ENCODE data around the gene SGO1.
"Not testable (repeated sequence)": the region's sequence is repeated elsewhere in the genome, so short reads cannot be mapped to it uniquely, and the experiment has no call there.

SGO1 gene

GRCh38 chr3:20185679-20186599 is at the start of gene SGO1:
Gene SGO1, minus strand, starts transcription at chr3:20186206. Its CDS starts 2,179 bp downstream, at chr3:20184027.
- peak; percentile 97 for DNase-seq

GRCh38 chr3:20235796-20236195 is 49.8 kb upstream of the SGO1 start:
- no peak for DNase-seq

GRCh38 chr3:20232906-20233780 is 47.1 kb upstream of the SGO1 start:
- no peak for DNase-seq

GRCh38 chr3:20230954-20231353 is 44.9 kb upstream of the SGO1 start:
- no peak for DNase-seq

GRCh38 chr3:20225769-20226168 is 39.8 kb upstream of the SGO1 start:
- DNase-seq: no peak

- no peak for DNase-seq
Observed at GRCh38 chr3:20222274-20222673, 36.3 kb upstream of the SGO1 start.

- DNase-seq: no peak
Observed at GRCh38 chr3:20218215-20218614, 32.2 kb upstream of the SGO1 start.

- no peak for DNase-seq
Observed at GRCh38 chr3:20215636-20216035, 29.6 kb upstream of the SGO1 start.

- not testable (repeated sequence) for DNase-seq
Observed at GRCh38 chr3:20213491-20213890, 27.5 kb upstream of the SGO1 start.

- DNase-seq: not testable (repeated sequence)
Observed at GRCh38 chr3:20207945-20208344, 21.9 kb upstream of the SGO1 start.

GRCh38 chr3:20205898-20206297 is 19.9 kb upstream of the SGO1 start:
- not testable (repeated sequence) for DNase-seq

GRCh38 chr3:20201143-20201542 is 15.1 kb upstream of the SGO1 start:
- no peak for DNase-seq

GRCh38 chr3:20197775-20198174 is 11.8 kb upstream of the SGO1 start:
- no peak for DNase-seq

GRCh38 chr3:20194793-20195460 is 8.9 kb upstream of the SGO1 start:
- DNase-seq: no peak

- DNase-seq: no peak
Observed at GRCh38 chr3:20190991-20191390, 5.0 kb upstream of the SGO1 start.

- DNase-seq: no peak
Observed at GRCh38 chr3:20186600-20187004, 596 bp upstream of the SGO1 start.

- no peak for DNase-seq
Observed at GRCh38 chr3:20185331-20185678, 701 bp downstream of the SGO1 start.

GRCh38 chr3:20182206-20182605 is 3.8 kb downstream of the SGO1 start:
- DNase-seq: no peak

GRCh38 chr3:20181276-20181675 is 4.7 kb downstream of the SGO1 start:
- DNase-seq: no peak

- no peak for DNase-seq
Observed at GRCh38 chr3:20173844-20174410, 12.1 kb downstream of the SGO1 start.

GRCh38 chr3:20161714-20162113 is 24.3 kb downstream of the SGO1 start:
- no peak for DNase-seq

- no peak for DNase-seq
Observed at GRCh38 chr3:20160230-20160629, 25.8 kb downstream of the SGO1 start.

GRCh38 chr3:20154928-20155327 is 31.1 kb downstream of the SGO1 start:
- no peak for DNase-seq

Measured in GDM1 (cell line).